GM21576 (cell line): ENCODE measurements around the gene CDK5.

ENCODE experiments used
- ATAC-seq: cut with Tn5 transposase; IDR thresholded peaks from one replicate; pipeline ENCODE4 v1.9.1; 2021; ENCODE audit warnings: mild to moderate bottlenecking, moderate library complexity; ENCODE audit not compliant: unreplicated experiment

CDK5 gene

GRCh38 chr7:151087245-151088018 is 29.7 kb upstream of the CDK5 start:
- peak; percentile 25 for ATAC-seq

- no peak for ATAC-seq
These were observed 29.1 kb upstream of the CDK5 start for GRCh38 chr7:151086802-151087244.

- ATAC-seq = peak; percentile 38
These were observed 28.3 kb upstream of the CDK5 start, which contains the start of gene AGAP3 for GRCh38 chr7:151085691-151086620. TSS of gene AGAP3 (plus strand) at chr7:151086475. CDS start at chr7:151086742, 267 bp downstream.

GRCh38 chr7:151085329-151085690 is 27.6 kb upstream of the CDK5 start:
- ATAC-seq = no peak

- no peak for ATAC-seq
These were observed 26.1 kb upstream of the CDK5 start for GRCh38 chr7:151083824-151084160.

- ATAC-seq = peak; percentile 40
These were observed 25.6 kb upstream of the CDK5 start, which contains the start of gene TMUB1 for GRCh38 chr7:151083071-151083823. TSS of gene TMUB1 (minus strand) at chr7:151083493. CDS start at chr7:151082563, 930 bp downstream.

GRCh38 chr7:151082141-151083070 is 24.7 kb upstream of the CDK5 start:
- ATAC-seq = no peak

GRCh38 chr7:151081170-151082101 is 23.7 kb upstream of the CDK5 start:
- ATAC-seq = no peak

GRCh38 chr7:151080522-151081169 is 22.9 kb upstream of the CDK5 start, which contains the start of gene FASTK:
TSS of gene FASTK (minus strand) at chr7:151080809. CDS start at chr7:151080766, 43 bp downstream.
- ATAC-seq = peak; percentile 75

GRCh38 chr7:151080067-151080521 is 22.4 kb upstream of the CDK5 start:
- ATAC-seq = no peak

- no peak for ATAC-seq
These were observed 21.7 kb upstream of the CDK5 start for GRCh38 chr7:151079199-151079910.

GRCh38 chr7:151078233-151079040 is 20.7 kb upstream of the CDK5 start:
- no peak for ATAC-seq

GRCh38 chr7:151077705-151078232 is 20.1 kb upstream of the CDK5 start:
- no peak for ATAC-seq

- ATAC-seq = no peak
These were observed 19.4 kb upstream of the CDK5 start for GRCh38 chr7:151076863-151077704.

- no peak for ATAC-seq
These were observed 18.3 kb upstream of the CDK5 start for GRCh38 chr7:151075978-151076426.

GRCh38 chr7:151075662-151075971 is 17.9 kb upstream of the CDK5 start:
- ATAC-seq = no peak
